ENCODE data around the gene FBXO41.

DNA sequence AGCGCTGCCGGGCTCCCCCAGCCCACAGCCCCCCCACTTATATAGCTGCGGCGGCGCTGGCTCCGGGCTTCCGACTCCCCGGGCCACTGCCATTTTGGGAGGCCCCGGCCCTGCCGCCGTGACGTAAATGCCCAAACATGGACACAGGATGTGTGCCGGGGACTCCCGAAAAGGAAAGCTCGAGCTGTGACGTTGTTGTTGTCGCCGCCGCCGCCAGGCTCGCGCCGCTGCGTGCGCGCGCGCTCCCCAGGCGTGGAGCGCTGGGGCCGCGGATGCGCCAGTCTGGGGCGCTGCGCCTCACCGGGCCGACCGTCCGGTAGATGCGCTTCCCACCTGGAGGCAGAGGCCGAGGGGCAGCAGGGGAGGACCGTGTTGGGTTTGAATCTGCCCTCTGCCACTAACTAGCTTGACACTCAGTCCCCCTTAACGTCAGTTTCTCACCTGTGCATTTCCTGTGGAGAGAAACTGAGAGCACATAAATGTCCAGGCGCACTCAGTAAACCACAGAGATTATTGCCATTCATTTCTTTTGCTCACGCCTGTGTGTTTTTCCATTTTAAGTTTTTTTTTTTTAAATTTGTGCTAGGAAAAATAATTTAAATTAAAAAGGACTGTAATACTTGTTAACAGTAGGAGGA is 9.4 kb upstream of the FBXO41 start, which contains the start of gene EGR4:
- no peak for TF ChIP-seq PPARA (CRISPR knock-in tag; IDR thresholded peaks at IDR 0.05; ENCODE audit: borderline replicate concordance)
- TF ChIP-seq RARB (CRISPR knock-in tag; IDR thresholded peaks at IDR 0.05) = no peak
- TF ChIP-seq, protein P1, sequence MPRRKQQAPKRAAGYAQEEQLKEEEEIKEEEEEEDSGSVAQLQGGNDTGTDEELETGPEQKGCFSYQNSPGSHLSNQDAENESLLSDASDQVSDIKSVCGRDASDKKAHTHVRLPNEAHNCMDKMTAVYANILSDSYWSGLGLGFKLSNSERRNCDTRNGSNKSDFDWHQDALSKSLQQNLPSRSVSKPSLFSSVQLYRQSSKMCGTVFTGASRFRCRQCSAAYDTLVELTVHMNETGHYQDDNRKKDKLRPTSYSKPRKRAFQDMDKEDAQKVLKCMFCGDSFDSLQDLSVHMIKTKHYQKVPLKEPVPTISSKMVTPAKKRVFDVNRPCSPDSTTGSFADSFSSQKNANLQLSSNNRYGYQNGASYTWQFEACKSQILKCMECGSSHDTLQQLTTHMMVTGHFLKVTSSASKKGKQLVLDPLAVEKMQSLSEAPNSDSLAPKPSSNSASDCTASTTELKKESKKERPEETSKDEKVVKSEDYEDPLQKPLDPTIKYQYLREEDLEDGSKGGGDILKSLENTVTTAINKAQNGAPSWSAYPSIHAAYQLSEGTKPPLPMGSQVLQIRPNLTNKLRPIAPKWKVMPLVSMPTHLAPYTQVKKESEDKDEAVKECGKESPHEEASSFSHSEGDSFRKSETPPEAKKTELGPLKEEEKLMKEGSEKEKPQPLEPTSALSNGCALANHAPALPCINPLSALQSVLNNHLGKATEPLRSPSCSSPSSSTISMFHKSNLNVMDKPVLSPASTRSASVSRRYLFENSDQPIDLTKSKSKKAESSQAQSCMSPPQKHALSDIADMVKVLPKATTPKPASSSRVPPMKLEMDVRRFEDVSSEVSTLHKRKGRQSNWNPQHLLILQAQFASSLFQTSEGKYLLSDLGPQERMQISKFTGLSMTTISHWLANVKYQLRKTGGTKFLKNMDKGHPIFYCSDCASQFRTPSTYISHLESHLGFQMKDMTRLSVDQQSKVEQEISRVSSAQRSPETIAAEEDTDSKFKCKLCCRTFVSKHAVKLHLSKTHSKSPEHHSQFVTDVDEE (CRISPR knock-in tag; IDR thresholded peaks at IDR 0.05) = no peak
- TF ChIP-seq, protein P2, sequence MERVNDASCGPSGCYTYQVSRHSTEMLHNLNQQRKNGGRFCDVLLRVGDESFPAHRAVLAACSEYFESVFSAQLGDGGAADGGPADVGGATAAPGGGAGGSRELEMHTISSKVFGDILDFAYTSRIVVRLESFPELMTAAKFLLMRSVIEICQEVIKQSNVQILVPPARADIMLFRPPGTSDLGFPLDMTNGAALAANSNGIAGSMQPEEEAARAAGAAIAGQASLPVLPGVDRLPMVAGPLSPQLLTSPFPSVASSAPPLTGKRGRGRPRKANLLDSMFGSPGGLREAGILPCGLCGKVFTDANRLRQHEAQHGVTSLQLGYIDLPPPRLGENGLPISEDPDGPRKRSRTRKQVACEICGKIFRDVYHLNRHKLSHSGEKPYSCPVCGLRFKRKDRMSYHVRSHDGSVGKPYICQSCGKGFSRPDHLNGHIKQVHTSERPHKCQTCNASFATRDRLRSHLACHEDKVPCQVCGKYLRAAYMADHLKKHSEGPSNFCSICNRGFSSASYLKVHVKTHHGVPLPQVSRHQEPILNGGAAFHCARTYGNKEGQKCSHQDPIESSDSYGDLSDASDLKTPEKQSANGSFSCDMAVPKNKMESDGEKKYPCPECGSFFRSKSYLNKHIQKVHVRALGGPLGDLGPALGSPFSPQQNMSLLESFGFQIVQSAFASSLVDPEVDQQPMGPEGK (CRISPR knock-in tag; IDR thresholded peaks at IDR 0.05; ENCODE audit: borderline replicate concordance) = no peak
- TF ChIP-seq BACH2 (CRISPR knock-in tag; IDR thresholded peaks at IDR 0.05; ENCODE audit: borderline replicate concordance) = no peak
- TF ChIP-seq ISL1 (CRISPR knock-in tag; IDR thresholded peaks at IDR 0.05) = no peak
- no peak for TF ChIP-seq ZFP30 (CRISPR knock-in tag; IDR thresholded peaks at IDR 0.05)
- TF ChIP-seq ZC3H10 (CRISPR knock-in tag; IDR thresholded peaks at IDR 0.05) = no peak
- TF ChIP-seq ZNF565 (CRISPR knock-in tag; conservative IDR thresholded peaks at IDR 0.05; ENCODE audit: low read depth) = no peak
- no peak for TF ChIP-seq ARNTL (CRISPR knock-in tag; IDR thresholded peaks at IDR 0.05; ENCODE audit: borderline replicate concordance, low read depth)
- TF ChIP-seq SNAI2 (CRISPR knock-in tag; IDR thresholded peaks at IDR 0.05) = no peak
